ENCODE data around the gene RNASEH2B.

RNASEH2B gene

GRCh38 chr13:50894012-50894411 is 15.6 kb upstream of the RNASEH2B start:
- intact Hi-C loops (cut with DNase I; ENCODE audit: low total_unique reads) = no loop called here
- no peak overlapping the region for H3K27ac ChIP-seq
- no peaks in the 10 kb centered on the region for H3K4me1 ChIP-seq

GRCh38 chr13:50894504-50894903 is 15.1 kb upstream of the RNASEH2B start:
- no peak overlapping the region for H3K4me3 ChIP-seq
- intact Hi-C loops (cut with DNase I; ENCODE audit: low total_unique reads) = no loop called here
- no peak overlapping the region for H3K27ac ChIP-seq
- no peaks in the 10 kb centered on the region for H3K9me3 ChIP-seq
- no peaks in the 10 kb centered on the region for H3K36me3 ChIP-seq
- H3K4me1 ChIP-seq = no peaks in the 10 kb centered on the region
- TF ChIP-seq CTCF (IDR thresholded peaks at IDR 0.05) = no peak
- no peak for DNase-seq
- no peaks in the 10 kb centered on the region for H3K27me3 ChIP-seq

More at GRCh38 chr13:50894012-50894411, 15.6 kb upstream of the RNASEH2B start:
- H3K27me3 ChIP-seq = no peaks in the 10 kb centered on the region
- no peak for DNase-seq
- no peaks in the 10 kb centered on the region for H3K9me3 ChIP-seq
- no peaks in the 10 kb centered on the region for H3K36me3 ChIP-seq
- H3K4me3 ChIP-seq = no peak overlapping the region
- no peak for TF ChIP-seq CTCF (IDR thresholded peaks at IDR 0.05)

GRCh38 chr13:50898338-50898737 is 11.3 kb upstream of the RNASEH2B start:
- intact Hi-C loops (cut with DNase I; ENCODE audit: low total_unique reads) = no loop called here
- Histone ChIP-seq H3K27me3 (no peaks in the 10 kb centered on the region), H3K36me3 (no peaks in the 10 kb centered on the region), H3K4me3 (no peak overlapping the region), H3K4me1 (no peaks in the 10 kb centered on the region), H3K9me3 (no peaks in the 10 kb centered on the region), H3K27ac (no peak overlapping the region)
- DNase-seq = no peak
- no peak for TF ChIP-seq CTCF (IDR thresholded peaks at IDR 0.05)

- H3K27me3 ChIP-seq = no peaks in the 10 kb centered on the region
- H3K9me3 ChIP-seq = no peaks in the 10 kb centered on the region
- H3K36me3 ChIP-seq = no peaks in the 10 kb centered on the region
- no peak overlapping the region for H3K27ac ChIP-seq
- DNase-seq = no peak
- no peaks in the 10 kb centered on the region for H3K4me1 ChIP-seq
- no peak overlapping the region for H3K4me3 ChIP-seq
- no peak for TF ChIP-seq CTCF (IDR thresholded peaks at IDR 0.05)
- intact Hi-C loops (cut with DNase I; ENCODE audit: low total_unique reads) = no loop called here
These were observed 7.9 kb upstream of the RNASEH2B start for GRCh38 chr13:50901701-50902100.

GRCh38 chr13:50905256-50905655 is 4.3 kb upstream of the RNASEH2B start:
- intact Hi-C loops (cut with DNase I; ENCODE audit: low total_unique reads) = no loop called here
- Histone ChIP-seq H3K27ac (no peak overlapping the region), H3K4me3 (no peak overlapping the region)

More at GRCh38 chr13:50905256-50905655, 4.3 kb upstream of the RNASEH2B start:
- TF ChIP-seq CTCF (IDR thresholded peaks at IDR 0.05) = no peak
- H3K36me3 ChIP-seq = no peaks in the 10 kb centered on the region
- no peaks in the 10 kb centered on the region for H3K9me3 ChIP-seq
- no peak for DNase-seq
- peaks cover 0 to 6% (median 0%) of the 10 kb centered on the region in 4 donors for H3K4me1 ChIP-seq
- H3K27me3 ChIP-seq = no peaks in the 10 kb centered on the region

Data from tibial artery (tissue), 4 donors.